GM12878 (cell line): ENCODE data around the gene GJA8. TPM values are rescaled to one million over a fixed set of nuclear protein-coding genes. Genes with fewer than 3 reads are reported as not detected.

ENCODE experiments used
- ATAC-seq: fragments of 200-7000 bp; cut with Tn5 transposase; 3 replicates; pipeline ENCODE4 v1.9.1; 2020; ENCODE audit warnings: mild to moderate bottlenecking, moderate library complexity
- BruUV-seq: library from RNA; stranded (reverse); fragments of 400-500 nt; replicated peaks from 2 replicates; lab custom pipeline; 2021; lab: Mats Ljungman, UMichigan
- CTCF ChIA-PET: fragments of 300-600 bp; sonication (Branson Sonifier 250); formaldehyde crosslinking; extraction: SDS; loops from one replicate; lab custom pipeline; 2021; ENCODE audit warnings: inconsistent platforms; lab: Yijun Ruan, JAX
- POLR2A ChIA-PET: fragments of 350-600 bp; formaldehyde crosslinking; extraction: SDS; loops from one replicate; lab custom pipeline; 2021; ENCODE audit warnings: inconsistent platforms; lab: Charles Lee
- RAD21 ChIA-PET: fragments of 300-600 bp; sonication (Branson Sonifier 250); formaldehyde crosslinking; loops from one replicate; lab custom pipeline; 2023; ENCODE audit warnings: antibody characterized with exemption; ENCODE audit not compliant: unreplicated experiment; lab: Charles Lee
- SMC1A ChIA-PET: fragments of 300-600 bp; sonication (Branson Sonifier 250); formaldehyde crosslinking; loops from one replicate; lab custom pipeline; 2023; ENCODE audit not compliant: unreplicated experiment, uncharacterized antibody; lab: Charles Lee
- DNase-seq: peaks from one replicate; pipeline ENCODE4 v3.0.0-alpha.2; 2011; ENCODE audit warnings: low read depth, low spot score
- FAIRE-seq: peaks from 3 replicates; lab custom pipeline; 2011; peaks lifted over from hg19 to GRCh38; lab: Jason Lieb, UNC
- H2AFZ ChIP-seq: 2 replicates; pipeline ENCODE4 v1.6.0; 2011; ENCODE audit warnings: low read depth, low read length, control low read depth; ENCODE audit not compliant: control insufficient read depth
- H3K27ac ChIP-seq: 2 replicates; pipeline ENCODE4 v1.5.1; 2011; ENCODE audit warnings: control low read depth; ENCODE audit not compliant: control insufficient read depth, insufficient read depth
- H3K27me3 ChIP-seq, 2 experiments: replicated peaks in 1 of 2; 2 replicates each; pipeline versions ENCODE4 v1.6.0 to v1.6.1; 2011; ENCODE audit warnings: low read length in 1 of 2; ENCODE audit not compliant: control insufficient read depth in 2 of 2, insufficient read depth in 2 of 2
- H3K36me3 ChIP-seq, 2 experiments: 2 replicates each; pipeline ENCODE4 v1.5.1; 2011; ENCODE audit warnings: low read length in 1 of 2; ENCODE audit not compliant: control insufficient read depth in 2 of 2, insufficient read depth in 2 of 2
- H3K4me1 ChIP-seq: 2 replicates; pipeline ENCODE4 v1.6.1; 2011; ENCODE audit warnings: mild to moderate bottlenecking, low read length, moderate library complexity, mixed read lengths; ENCODE audit not compliant: control insufficient read depth, insufficient read depth
- H3K4me2 ChIP-seq: 2 replicates; pipeline ENCODE4 v1.6.0; 2011; ENCODE audit warnings: control low read depth; ENCODE audit not compliant: control insufficient read depth, insufficient read depth
- H3K4me3 ChIP-seq: fragments of 200-600 bp; sonication (generic); 2 replicates; pipeline ENCODE4 v1.5.1; 2016
- H3K79me2 ChIP-seq: 2 replicates; pipeline ENCODE4 v1.6.0; 2011; ENCODE audit warnings: low read length; ENCODE audit not compliant: control insufficient read depth, insufficient read depth
- H3K9ac ChIP-seq: 2 replicates; pipeline ENCODE4 v1.8.0; 2011; ENCODE audit warnings: low read length, control low read depth, mixed read lengths; ENCODE audit not compliant: control insufficient read depth, insufficient read depth
- H3K9me3 ChIP-seq: replicated peaks from 3 replicates; pipeline ENCODE4 v1.5.1; 2011; ENCODE audit warnings: mild to moderate bottlenecking, low read length; ENCODE audit not compliant: control insufficient read depth, insufficient read depth
- H4K20me1 ChIP-seq: 2 replicates; pipeline ENCODE4 v1.6.0; 2011; ENCODE audit not compliant: control insufficient read depth, insufficient read depth
- ATF3 ChIP-seq: IDR thresholded peaks from 2 replicates; pipeline ENCODE4 v1.6.1; 2011; ENCODE audit warnings: low read depth, mild to moderate bottlenecking, low read length, moderate library complexity, borderline replicate concordance; ENCODE audit errors: extremely low read depth
- E2F4 ChIP-seq: IDR thresholded peaks from 2 replicates; pipeline ENCODE4 v1.6.1; 2012; ENCODE audit warnings: low read depth, low read length, improper control_type of control experiment
- IKZF2 ChIP-seq, 2 experiments: fragments of 450-650 bp; IDR thresholded peaks; 2 replicates each; pipeline ENCODE4 v1.6.1; 2017; ENCODE audit warnings: mild to moderate bottlenecking in 2 of 2, moderate library complexity in 2 of 2
- MEF2B ChIP-seq: fragments of 450-650 bp; IDR thresholded peaks from 2 replicates; pipeline ENCODE4 v1.6.1; 2018; ENCODE audit warnings: mild to moderate bottlenecking, moderate library complexity; ENCODE audit not compliant: partially characterized antibody, poor library complexity, severe bottlenecking
- MXI1 ChIP-seq: fragments of 150-350 bp; IDR thresholded peaks from 2 replicates; pipeline ENCODE4 v1.6.1; 2011; ENCODE audit warnings: low read depth, mild to moderate bottlenecking, inconsistent platforms, low read length, improper control_type of control experiment
- NFYB ChIP-seq: IDR thresholded peaks from 2 replicates; pipeline ENCODE4 v1.6.1; 2011; ENCODE audit warnings: low read depth, mild to moderate bottlenecking, low read length, improper control_type of control experiment, moderate library complexity; ENCODE audit not compliant: insufficient read depth
- PKNOX1 ChIP-seq: fragments of 450-650 bp; IDR thresholded peaks from 2 replicates; pipeline ENCODE4 v1.6.1; 2016; ENCODE audit warnings: mild to moderate bottlenecking
- TAF1 ChIP-seq: IDR thresholded peaks from 2 replicates; pipeline ENCODE4 v1.6.1; 2011; ENCODE audit warnings: mild to moderate bottlenecking, low read depth, low read length, borderline replicate concordance
- TCF7 ChIP-seq: IDR thresholded peaks from 2 replicates; pipeline ENCODE4 v1.6.1; 2014; ENCODE audit warnings: antibody characterized with exemption, borderline replicate concordance
- USF2 ChIP-seq: IDR thresholded peaks from 2 replicates; pipeline ENCODE4 v1.6.1; 2011; ENCODE audit warnings: low read depth, low read length, improper control_type of control experiment, borderline replicate concordance
- WRNIP1 ChIP-seq: IDR thresholded peaks from 2 replicates; pipeline ENCODE4 v1.6.1; 2011; ENCODE audit warnings: low read depth, low read length, improper control_type of control experiment, borderline replicate concordance
- ZNF592 ChIP-seq: fragments of 450-650 bp; IDR thresholded peaks from 2 replicates; pipeline ENCODE4 v1.6.1; 2017; ENCODE audit warnings: mild to moderate bottlenecking, moderate library complexity
- WGBS: methylation state at CpG from one replicate; pipeline ENCODE4 v1.1.6; 2016; ENCODE audit warnings: low lambda C conversion rate; ENCODE audit not compliant: insufficient replicate concordance, insufficient coverage; ENCODE audit errors: missing lambda C conversion rate; 5-methylcytosine and 5-hydroxymethylcytosine counted together
- in situ Hi-C: fragments of 300-500 bp; cut with MboI; formaldehyde crosslinking; loops from 9 replicates; pipeline ENCODE4 v1.14.3; 2018; ENCODE audit warnings: mixed read lengths
- intact Hi-C: fragments of 100-400 bp; cut with micrococcal nuclease; formaldehyde crosslinking; loops from one replicate; pipeline ENCODE4 v1.14.2; 2022; ENCODE audit not compliant: unreplicated experiment
- polyA plus RNA-seq, 11 experiments: library from polyadenylated mRNA; depleted of rRNA in 4 of 11; unstranded in 6 of 11; stranded (reverse) in 5 of 11; fragments of >200 nt; fragmentation: Nextera tagmentation in 4 of 11; fragmentation: Illumina TruSeq in 1 of 11; extraction: Ambion mirVana in 4 of 11; extraction: Trizol in 1 of 11; gene quantifications; 1 replicate in 1 of 11; 2 replicates in 10 of 11; pipeline versions ENCODE4 v1.2.1 to v1.2.3, GENCODE V29; 2011 to 2016; ENCODE audit warnings: inconsistent platforms in 2 of 11, missing spikeins in 2 of 11, low read depth in 1 of 11
- total RNA-seq, 4 experiments: library from RNA; depleted of rRNA in 3 of 4; stranded (reverse); fragments of >200 nt in 3 of 4; fragmentation: Illumina TruSeq in 1 of 4; extraction: Trizol in 1 of 4; gene quantifications; 2 replicates each; pipeline versions ENCODE4 v1.2.1 to v1.2.3, GENCODE V29; 2013 to 2021

The GJA8 gene
- total and polyA plus RNA-seq, 10 of the 15 experiments (the other 5 are each of a cell fraction or from before 2014, with no cell fraction given), result not detected

GRCh38 chr1:147902253-147902845 lies at the start of gene GJA8 (continued):
- no peak for TF ChIP-seq MEF2B

- CTCF ChIA-PET, result no interaction called here
- SMC1A ChIA-PET, result no interaction called here
- no TSS peak for BruUV-seq
- Histone ChIP-seq H3K4me1 (no peaks in the 10 kb centered on the region), H3K4me3 (no peak overlapping the region), H2AFZ (no peak overlapping the region), H3K4me2 (no peak overlapping the region), H4K20me1 (no peaks in the 10 kb centered on the region), H3K27ac (no peak overlapping the region), H3K79me2 (no peaks in the 10 kb centered on the region), H3K36me3 (no peaks in the 10 kb centered on the region), H3K27me3 (no peaks in the 10 kb centered on the region), H3K9me3 (no peaks in the 10 kb centered on the region), H3K9ac (no peak overlapping the region)
- DNase-seq (no peak), FAIRE-seq (no peak), ATAC-seq (no peak)
- 0% methylated on average over 3 of the region's 3 CpGs for WGBS
- in situ Hi-C loops, result no loop called here
- intact Hi-C loops, result no loop called here
- POLR2A ChIA-PET, result no interaction called here
- RAD21 ChIA-PET, result no interaction called here
- TF ChIP-seq USF2 (no peak), ATF3 (no peak), E2F4 (no peak), NFYB (no peak), PKNOX1 (no peak), TAF1 (no peak), ZNF592 (no peak), IKZF2 (IDR thresholded peaks at IDR 0.05) (no peak), MXI1 (no peak), TCF7 (no peak), WRNIP1 (no peak)
These were observed 49.2 kb upstream of the GJA8 start for GRCh38 chr1:147853391-147853790.
